PC-9 (cell line): ENCODE results near the gene RPL13.

Experiments used
- EZH2 ChIP-seq: fragments of 200-600 bp; sonication (generic); IDR thresholded peaks from 2 replicates; pipeline ENCODE4 v1.8.0; 2017; ENCODE audit warnings: antibody characterized with exemption, low read depth
- TF ChIP-seq, protein P1 (sequence below): fragments of 200-600 bp; sonication (generic); conservative IDR thresholded peaks from 2 replicates; pipeline ENCODE4 v1.6.1; 2017; ENCODE audit warnings: mixed run types, antibody characterized with exemption, mild to moderate bottlenecking, moderate library complexity

DNA sequence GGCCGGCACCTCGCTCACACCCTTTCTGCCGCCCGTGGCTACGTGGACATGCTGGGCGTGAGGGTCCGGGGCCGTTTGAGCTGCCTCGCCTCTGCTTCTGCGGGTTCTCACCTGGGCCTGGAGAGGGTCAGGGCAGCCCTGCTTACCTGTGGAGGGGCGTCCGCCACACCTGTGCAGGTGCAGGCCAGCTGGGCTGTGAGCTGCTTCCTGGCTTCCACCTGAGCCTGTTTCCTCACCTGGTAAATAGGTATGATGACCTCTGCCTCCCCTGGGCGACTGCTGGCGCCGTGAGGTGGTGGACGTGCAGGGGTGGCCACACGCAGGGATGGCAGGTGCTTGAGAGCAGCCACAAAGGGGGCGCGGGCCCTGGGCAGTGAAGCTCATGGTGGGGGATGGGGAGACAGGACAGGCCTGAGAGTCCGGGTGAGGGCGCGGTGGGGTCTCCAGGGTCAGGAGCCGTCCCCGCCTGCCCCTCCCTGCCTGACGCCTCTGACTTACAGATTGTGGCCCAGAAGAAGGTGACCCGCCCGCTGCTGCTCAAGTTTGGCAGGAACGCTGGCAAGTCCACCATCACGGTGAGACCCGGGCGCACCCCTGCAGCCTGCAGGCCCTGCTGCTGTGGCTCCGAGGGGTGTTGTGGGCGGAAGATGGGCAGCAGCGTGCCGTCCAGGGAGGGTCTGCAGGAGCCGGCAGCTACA is 22.9 kb downstream of the RPL13 start:
- TF ChIP-seq, protein P1, sequence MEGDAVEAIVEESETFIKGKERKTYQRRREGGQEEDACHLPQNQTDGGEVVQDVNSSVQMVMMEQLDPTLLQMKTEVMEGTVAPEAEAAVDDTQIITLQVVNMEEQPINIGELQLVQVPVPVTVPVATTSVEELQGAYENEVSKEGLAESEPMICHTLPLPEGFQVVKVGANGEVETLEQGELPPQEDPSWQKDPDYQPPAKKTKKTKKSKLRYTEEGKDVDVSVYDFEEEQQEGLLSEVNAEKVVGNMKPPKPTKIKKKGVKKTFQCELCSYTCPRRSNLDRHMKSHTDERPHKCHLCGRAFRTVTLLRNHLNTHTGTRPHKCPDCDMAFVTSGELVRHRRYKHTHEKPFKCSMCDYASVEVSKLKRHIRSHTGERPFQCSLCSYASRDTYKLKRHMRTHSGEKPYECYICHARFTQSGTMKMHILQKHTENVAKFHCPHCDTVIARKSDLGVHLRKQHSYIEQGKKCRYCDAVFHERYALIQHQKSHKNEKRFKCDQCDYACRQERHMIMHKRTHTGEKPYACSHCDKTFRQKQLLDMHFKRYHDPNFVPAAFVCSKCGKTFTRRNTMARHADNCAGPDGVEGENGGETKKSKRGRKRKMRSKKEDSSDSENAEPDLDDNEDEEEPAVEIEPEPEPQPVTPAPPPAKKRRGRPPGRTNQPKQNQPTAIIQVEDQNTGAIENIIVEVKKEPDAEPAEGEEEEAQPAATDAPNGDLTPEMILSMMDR: no peak
- TF ChIP-seq EZH2: no peak
